ENCODE measurements around the gene EXOC3L4. TPM values are rescaled to one million over a fixed set of nuclear protein-coding genes. Genes with fewer than 3 reads are reported as not detected.
A peak's percentile ranks its signal among the peaks of the same experiment; 100 is the strongest.
"Not testable (repeated sequence)": the region's sequence is repeated elsewhere in the genome, so short reads cannot be mapped to it uniquely, and the experiment has no call there.

The EXOC3L4 gene
- total RNA-seq, 6 experiments from 2014 or later = 34.2 to 87.1 (median 48.1) TPM

GRCh38 chr14:103115845-103116572 is 21.5 kb downstream of the EXOC3L4 start:
- peak overlapping the region in 1 of 3 donors; percentile 73 for H3K27ac ChIP-seq
- WGBS (ENCODE audit: insufficient coverage, low coverage, low lambda C conversion rate, missing lambda C conversion rate) = 68% methylated on average over 6 of the region's 10 CpGs
- peaks cover 0 to 56% (median 7%) of the 10 kb centered on the region in 4 donors for H3K4me1 ChIP-seq
- H3K27me3 ChIP-seq = no peaks in the 10 kb centered on the region
- intact Hi-C loops (cut with DNase I) = no loop called here
- TF ChIP-seq CTCF (IDR thresholded peaks at IDR 0.05) = no peak
- TF ChIP-seq POLR2A (IDR thresholded peaks at IDR 0.05) = no peak
- H3K4me3 ChIP-seq = no peak overlapping the region
- H3K9me3 ChIP-seq = no peaks in the 10 kb centered on the region
- DNase-seq = no peak
- ATAC-seq = peak in 3 of 4 donors; percentile 6 to 26 (median 9)
- H3K36me3 ChIP-seq = no peaks in the 10 kb centered on the region

- no peak for ATAC-seq
- intact Hi-C loops (cut with DNase I) = no loop called here
- Histone ChIP-seq H3K27ac (no peak overlapping the region), H3K36me3 (no peaks in the 10 kb centered on the region), H3K27me3 (no peaks in the 10 kb centered on the region), H3K4me1 (peaks cover 0 to 56% (median 11%) of the 10 kb centered on the region in 4 donors), H3K9me3 (no peaks in the 10 kb centered on the region), H3K4me3 (no peak overlapping the region)
- DNase-seq = no peak
- WGBS (ENCODE audit: insufficient coverage, low coverage, low lambda C conversion rate, missing lambda C conversion rate) = 70% methylated on average over 10 of the region's 17 CpGs
- no peak for TF ChIP-seq CTCF (IDR thresholded peaks at IDR 0.05)
- TF ChIP-seq POLR2A (IDR thresholded peaks at IDR 0.05) = no peak
These were observed 22.1 kb downstream of the EXOC3L4 start for GRCh38 chr14:103116636-103117035.

GRCh38 chr14:103117499-103117898 is 23.0 kb downstream of the EXOC3L4 start:
- 90% methylated on average over 5 of the region's 7 CpGs for WGBS (ENCODE audit: insufficient coverage, low coverage, low lambda C conversion rate, missing lambda C conversion rate)
- H3K9me3 ChIP-seq; H3K27me3 ChIP-seq; H3K27ac ChIP-seq; DNase-seq; intact Hi-C loops (cut with DNase I); ATAC-seq; H3K36me3 ChIP-seq; H3K4me3 ChIP-seq: not testable (repeated sequence)
- peaks cover 0 to 56% (median 17%) of the 10 kb centered on the region in 4 donors for H3K4me1 ChIP-seq

GRCh38 chr14:103118018-103118662 is 23.6 kb downstream of the EXOC3L4 start:
- Histone ChIP-seq H3K4me3 (no peak overlapping the region), H3K4me1 (peaks cover 0 to 56% (median 20%) of the 10 kb centered on the region in 4 donors), H3K27me3 (no peaks in the 10 kb centered on the region), H3K36me3 (no peaks in the 10 kb centered on the region), H3K27ac (peak overlapping the region; percentile 31 to 60 (median 35)), H3K9me3 (no peaks in the 10 kb centered on the region)
- peak; percentile 73 to 85 (median 85) for DNase-seq
- intact Hi-C loops (cut with DNase I) = no loop called here
- WGBS (ENCODE audit: insufficient coverage, low coverage, low lambda C conversion rate, missing lambda C conversion rate) = 0% methylated on average over 5 of the region's 10 CpGs
- ATAC-seq = peak; percentile 10 to 30 (median 19)
- TF ChIP-seq POLR2A (IDR thresholded peaks at IDR 0.05) (no peak), CTCF (IDR thresholded peaks at IDR 0.05) (no peak)

Measured in right lobe of liver (tissue), 6 donors.